Measurements from ENCODE around the gene POLR2H. TPM values are rescaled to one million over a fixed set of nuclear protein-coding genes. Genes with fewer than 3 reads are reported as not detected.

Gene POLR2H
- polyA plus RNA-seq, 3 donors from 2014 or later = 57.2 to 61.2 (median 59.5) TPM

GRCh38 chr3:184325715-184326369 lies 35.7 kb upstream of the POLR2H start:
- H3K4me1 Mint-ChIP-seq = peaks cover 0 to 4% of the 10 kb centered on the region in 2 donors
- no peaks in the 10 kb centered on the region for H3K9me3 Mint-ChIP-seq
- no peak for DNase-seq
- peaks cover 2 to 8% (median 4%) of the 10 kb centered on the region in 3 donors for H3K27me3 Mint-ChIP-seq (ENCODE audit: low read depth in 3 of 3)
- H3K4me3 Mint-ChIP-seq = no peak overlapping the region
- peaks cover 42 to 83% (median 47%) of the 10 kb centered on the region in 3 donors for H3K36me3 Mint-ChIP-seq
- H3K27ac Mint-ChIP-seq = peak overlapping the region in 1 of 6 donors; percentile 22

GRCh38 chr3:184327171-184327570 lies 34.3 kb upstream of the POLR2H start:
- H3K36me3 Mint-ChIP-seq = peaks cover 34 to 82% (median 47%) of the 10 kb centered on the region in 3 donors
- DNase-seq = no peak
- H3K27me3 Mint-ChIP-seq (ENCODE audit: low read depth in 3 of 3) = peaks cover 2 to 8% (median 2%) of the 10 kb centered on the region in 3 donors
- peak overlapping the region in 2 of 6 donors; percentile 6 to 55 for H3K27ac Mint-ChIP-seq
- no peak overlapping the region for H3K4me3 Mint-ChIP-seq
- H3K4me1 Mint-ChIP-seq = peaks cover 0 to 2% of the 10 kb centered on the region in 2 donors
- H3K9me3 Mint-ChIP-seq = no peaks in the 10 kb centered on the region

- Mint-ChIP-seq H3K36me3 (peaks cover 36 to 81% (median 48%) of the 10 kb centered on the region in 3 donors), H3K27me3 (ENCODE audit: low read depth in 3 of 3) (peaks cover 2 to 7% (median 2%) of the 10 kb centered on the region in 3 donors), H3K4me1 (peaks cover 0 to 2% of the 10 kb centered on the region in 2 donors), H3K4me3 (no peak overlapping the region), H3K9me3 (no peaks in the 10 kb centered on the region), H3K27ac (peak overlapping the region in 2 of 6 donors; percentile 34 to 39)
- DNase-seq = no peak
Measured at GRCh38 chr3:184328516-184328915, 33.0 kb upstream of the POLR2H start.

- no peak for DNase-seq
- H3K4me1 Mint-ChIP-seq = peaks cover 15 to 19% of the 10 kb centered on the region in 2 donors
- no peaks in the 10 kb centered on the region for H3K9me3 Mint-ChIP-seq
- H3K27me3 Mint-ChIP-seq (ENCODE audit: low read depth in 3 of 3) = peaks cover 2 to 5% (median 5%) of the 10 kb centered on the region in 3 donors
- peak overlapping the region; percentile 5 to 97 (median 90) for H3K27ac Mint-ChIP-seq
- H3K4me3 Mint-ChIP-seq = peak overlapping the region in 1 of 5 donors; percentile 1
- H3K36me3 Mint-ChIP-seq = peaks cover 16 to 55% (median 22%) of the 10 kb centered on the region in 3 donors
Measured at GRCh38 chr3:184332370-184333090, 29.0 kb upstream of the POLR2H start.

- H3K4me3 Mint-ChIP-seq = no peak overlapping the region
- no peak for DNase-seq
- H3K9me3 Mint-ChIP-seq = no peaks in the 10 kb centered on the region
- peaks cover 20 to 25% of the 10 kb centered on the region in 2 donors for H3K4me1 Mint-ChIP-seq
- H3K36me3 Mint-ChIP-seq = peaks cover 16 to 50% (median 22%) of the 10 kb centered on the region in 3 donors
- peak overlapping the region; percentile 41 to 97 (median 90) for H3K27ac Mint-ChIP-seq
- H3K27me3 Mint-ChIP-seq (ENCODE audit: low read depth in 3 of 3) = peaks cover 2 to 7% (median 7%) of the 10 kb centered on the region in 3 donors
Measured at GRCh38 chr3:184333190-184333589, 28.3 kb upstream of the POLR2H start.

- Mint-ChIP-seq H3K9me3 (no peaks in the 10 kb centered on the region), H3K4me3 (peak overlapping the region in 2 of 5 donors; percentile 1 to 2), H3K4me1 (peaks cover 21 to 25% of the 10 kb centered on the region in 2 donors), H3K36me3 (peaks cover 13 to 45% (median 19%) of the 10 kb centered on the region in 3 donors), H3K27me3 (ENCODE audit: low read depth in 3 of 3) (peaks cover 2 to 7% (median 7%) of the 10 kb centered on the region in 3 donors), H3K27ac (peak overlapping the region; percentile 41 to 97 (median 90))
- DNase-seq = no peak
Measured at GRCh38 chr3:184333700-184334099, 27.8 kb upstream of the POLR2H start.

GRCh38 chr3:184334470-184335158 lies 26.9 kb upstream of the POLR2H start:
- Mint-ChIP-seq H3K27ac (peak overlapping the region; percentile 41 to 97 (median 96)), H3K27me3 (ENCODE audit: low read depth in 3 of 3) (peaks cover 2 to 7% (median 7%) of the 10 kb centered on the region in 3 donors), H3K9me3 (peaks cover 0 to 1% (median 0%) of the 10 kb centered on the region in 6 donors), H3K36me3 (peaks cover 9 to 37% (median 12%) of the 10 kb centered on the region in 3 donors), H3K4me3 (peak overlapping the region in 4 of 5 donors; percentile 2 to 86 (median 34)), H3K4me1 (peaks cover 21 to 25% of the 10 kb centered on the region in 2 donors)
- peak in 2 of 3 donors; percentile 18 to 21 for DNase-seq

GRCh38 chr3:184335291-184335660 lies 26.2 kb upstream of the POLR2H start:
- Mint-ChIP-seq H3K9me3 (peaks cover 0 to 1% (median 0%) of the 10 kb centered on the region in 6 donors), H3K27me3 (ENCODE audit: low read depth in 3 of 3) (peaks cover 2 to 7% (median 7%) of the 10 kb centered on the region in 3 donors), H3K27ac (peak overlapping the region; percentile 92 to 97 (median 96)), H3K4me3 (peak overlapping the region; percentile 85 to 96 (median 89)), H3K4me1 (peaks cover 21 to 25% of the 10 kb centered on the region in 2 donors), H3K36me3 (peaks cover 9 to 35% (median 9%) of the 10 kb centered on the region in 3 donors)
- no peak for DNase-seq

- H3K4me3 Mint-ChIP-seq = peak overlapping the region; percentile 86 to 96 (median 90)
- DNase-seq = peak; percentile 86 to 88 (median 87)
- H3K27me3 Mint-ChIP-seq (ENCODE audit: low read depth in 3 of 3) = peaks cover 2 to 7% (median 7%) of the 10 kb centered on the region in 3 donors
- H3K4me1 Mint-ChIP-seq = peaks cover 21 to 25% of the 10 kb centered on the region in 2 donors
- H3K36me3 Mint-ChIP-seq = peaks cover 9 to 31% (median 9%) of the 10 kb centered on the region in 3 donors
- H3K27ac Mint-ChIP-seq = peak overlapping the region; percentile 92 to 97 (median 96)
- H3K9me3 Mint-ChIP-seq = peaks cover 0 to 1% (median 0%) of the 10 kb centered on the region in 6 donors
Measured at GRCh38 chr3:184335661-184336546, 25.6 kb upstream of the POLR2H start.

GRCh38 chr3:184336547-184337398 lies 24.7 kb upstream of the POLR2H start:
- Mint-ChIP-seq H3K27ac (peak overlapping the region; percentile 81 to 97 (median 93)), H3K27me3 (ENCODE audit: low read depth in 3 of 3) (peaks cover 2 to 7% (median 7%) of the 10 kb centered on the region in 3 donors), H3K9me3 (peaks cover 0 to 1% (median 0%) of the 10 kb centered on the region in 6 donors), H3K36me3 (peaks cover 9 to 24% (median 13%) of the 10 kb centered on the region in 3 donors), H3K4me3 (peak overlapping the region; percentile 86 to 96 (median 90)), H3K4me1 (peaks cover 21 to 25% of the 10 kb centered on the region in 2 donors)
- DNase-seq = no peak

- Mint-ChIP-seq H3K4me1 (peaks cover 21 to 25% of the 10 kb centered on the region in 2 donors), H3K36me3 (peaks cover 6 to 18% (median 12%) of the 10 kb centered on the region in 3 donors), H3K9me3 (peaks cover 0 to 1% (median 0%) of the 10 kb centered on the region in 6 donors), H3K27ac (peak within 1 kb of the TSS; percentile 81 to 97 (median 93)), H3K4me3 (peak within 1 kb of the TSS; percentile 86 to 96 (median 90)), H3K27me3 (ENCODE audit: low read depth in 3 of 3) (peaks cover 2 to 8% (median 7%) of the 10 kb centered on the region in 3 donors)
- no peak for DNase-seq
Measured at GRCh38 chr3:184337399-184337714, 24.2 kb upstream of the POLR2H start, which contains the start of gene FAM131A. FAM131A (plus strand) TSS chr3:184337600; CDS start chr3:184337631, 31 bp downstream.
